Astrocyte (in vitro differentiated cells and primary cell): Measurements from ENCODE around the gene CTRB2. TPM values are rescaled to one million over a fixed set of nuclear protein-coding genes. Genes with fewer than 3 reads are reported as not detected.
A peak's percentile ranks its signal among the peaks of the same experiment; 100 is the strongest.

Experiments used
- DNase-seq: peaks from one replicate; pipeline ENCODE4 v3.0.0-alpha.2; 2010; ENCODE audit warnings: low read depth
- FAIRE-seq: peaks from 2 replicates; lab custom pipeline; 2011; peaks lifted over from hg19 to GRCh38; lab: Jason Lieb, UNC
- H2AFZ ChIP-seq: 2 replicates; pipeline ENCODE4 v1.6.0; 2012; ENCODE audit warnings: low read depth, low read length, inconsistent platforms
- H3K27ac ChIP-seq: 2 replicates; pipeline ENCODE4 v1.5.1; 2011; ENCODE audit warnings: low read depth, low read length, inconsistent platforms
- H3K27me3 ChIP-seq: 2 replicates; pipeline ENCODE4 v1.6.0; 2011; ENCODE audit warnings: low read length, inconsistent platforms; ENCODE audit not compliant: insufficient read depth
- H3K36me3 ChIP-seq: 2 replicates; pipeline ENCODE4 v1.5.1; 2011; ENCODE audit warnings: low read length, inconsistent platforms; ENCODE audit not compliant: insufficient read depth
- H3K4me1 ChIP-seq: 2 replicates; pipeline ENCODE4 v1.5.1; 2011; ENCODE audit warnings: low read length, inconsistent platforms; ENCODE audit not compliant: insufficient read depth
- H3K4me2 ChIP-seq: 2 replicates; pipeline ENCODE4 v1.6.0; 2012; ENCODE audit warnings: low read length, inconsistent platforms
- H3K4me3 ChIP-seq: 2 replicates; pipeline ENCODE4 v1.5.1; 2011; ENCODE audit warnings: low read depth, mild to moderate bottlenecking, low read length, inconsistent platforms; ENCODE audit not compliant: insufficient read depth
- H3K79me2 ChIP-seq: 2 replicates; pipeline ENCODE4 v1.6.0; 2012; ENCODE audit warnings: mild to moderate bottlenecking, low read length, inconsistent platforms; ENCODE audit not compliant: insufficient read depth
- H3K9ac ChIP-seq: 2 replicates; pipeline ENCODE4 v1.6.0; 2012; ENCODE audit warnings: mild to moderate bottlenecking, low read length, inconsistent platforms
- H3K9me3 ChIP-seq: 2 replicates; pipeline ENCODE4 v1.5.1; 2012; ENCODE audit warnings: low read depth, mild to moderate bottlenecking, low read length, inconsistent platforms; ENCODE audit not compliant: insufficient read depth
- H4K20me1 ChIP-seq: 2 replicates; pipeline ENCODE4 v1.6.0; 2012; ENCODE audit warnings: low read length, inconsistent platforms; ENCODE audit not compliant: insufficient read depth
- H3K27ac Mint-ChIP-seq: one replicate; pipeline ENCODE4 v1.8.0; 2021; ENCODE audit warnings: mild to moderate bottlenecking, mixed read lengths; ENCODE audit not compliant: unreplicated experiment
- H3K27me3 Mint-ChIP-seq: one replicate; pipeline ENCODE4 v1.8.0; 2021; ENCODE audit warnings: low read depth, mixed read lengths; ENCODE audit not compliant: unreplicated experiment
- H3K36me3 Mint-ChIP-seq: one replicate; pipeline ENCODE4 v1.8.0; 2021; ENCODE audit warnings: low read depth, mixed read lengths; ENCODE audit not compliant: unreplicated experiment
- H3K4me1 Mint-ChIP-seq: one replicate; pipeline ENCODE4 v1.8.0; 2021; ENCODE audit warnings: low read depth, mixed read lengths; ENCODE audit not compliant: unreplicated experiment
- H3K4me3 Mint-ChIP-seq: one replicate; pipeline ENCODE4 v1.8.0; 2021; ENCODE audit warnings: mild to moderate bottlenecking, moderate library complexity, mixed read lengths; ENCODE audit not compliant: unreplicated experiment
- H3K9me3 Mint-ChIP-seq: one replicate; pipeline ENCODE4 v1.8.0; 2021; ENCODE audit warnings: mild to moderate bottlenecking, mixed read lengths; ENCODE audit not compliant: unreplicated experiment
- EZH2 ChIP-seq: IDR thresholded peaks from 2 replicates; pipeline ENCODE4 v1.6.1; 2012; ENCODE audit warnings: mild to moderate bottlenecking, low read length, inconsistent platforms; ENCODE audit not compliant: insufficient read depth
- total RNA-seq: library from RNA; stranded (reverse); gene quantifications from 2 replicates; pipeline ENCODE4 v1.2.1, GENCODE V29; 2021
- TF ChIP-seq, protein P1 (sequence below): IDR thresholded peaks from 2 replicates; pipeline ENCODE4 v1.5.1; 2011; ENCODE audit warnings: low read depth, mild to moderate bottlenecking, inconsistent platforms, low read length, moderate library complexity; ENCODE audit not compliant: insufficient read depth

CTRB2 gene
- total RNA-seq, 1 donor from 2014 or later, result 0.43 TPM

- no peaks in the 10 kb centered on the region for H3K27me3 ChIP-seq
- FAIRE-seq, result no peak
- no peaks in the 10 kb centered on the region for H3K4me1 ChIP-seq
- H3K9ac ChIP-seq, result no peak overlapping the region
- Mint-ChIP-seq H3K27ac (peak overlapping the region; percentile 71), H3K4me3 (no peak overlapping the region), H3K27me3 (no peaks in the 10 kb centered on the region), H3K36me3 (peaks cover 2% of the 10 kb centered on the region), H3K9me3 (no peaks in the 10 kb centered on the region), H3K4me1 (peaks cover 20% of the 10 kb centered on the region)
- peaks cover 68% of the 10 kb centered on the region for H4K20me1 ChIP-seq
- H3K9me3 ChIP-seq, result no peaks in the 10 kb centered on the region
- no peak overlapping the region for H3K27ac ChIP-seq
- H2AFZ ChIP-seq, result no peak overlapping the region
- TF ChIP-seq EZH2, result no peak
- TF ChIP-seq, protein P1, sequence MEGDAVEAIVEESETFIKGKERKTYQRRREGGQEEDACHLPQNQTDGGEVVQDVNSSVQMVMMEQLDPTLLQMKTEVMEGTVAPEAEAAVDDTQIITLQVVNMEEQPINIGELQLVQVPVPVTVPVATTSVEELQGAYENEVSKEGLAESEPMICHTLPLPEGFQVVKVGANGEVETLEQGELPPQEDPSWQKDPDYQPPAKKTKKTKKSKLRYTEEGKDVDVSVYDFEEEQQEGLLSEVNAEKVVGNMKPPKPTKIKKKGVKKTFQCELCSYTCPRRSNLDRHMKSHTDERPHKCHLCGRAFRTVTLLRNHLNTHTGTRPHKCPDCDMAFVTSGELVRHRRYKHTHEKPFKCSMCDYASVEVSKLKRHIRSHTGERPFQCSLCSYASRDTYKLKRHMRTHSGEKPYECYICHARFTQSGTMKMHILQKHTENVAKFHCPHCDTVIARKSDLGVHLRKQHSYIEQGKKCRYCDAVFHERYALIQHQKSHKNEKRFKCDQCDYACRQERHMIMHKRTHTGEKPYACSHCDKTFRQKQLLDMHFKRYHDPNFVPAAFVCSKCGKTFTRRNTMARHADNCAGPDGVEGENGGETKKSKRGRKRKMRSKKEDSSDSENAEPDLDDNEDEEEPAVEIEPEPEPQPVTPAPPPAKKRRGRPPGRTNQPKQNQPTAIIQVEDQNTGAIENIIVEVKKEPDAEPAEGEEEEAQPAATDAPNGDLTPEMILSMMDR, result no peak
- peaks cover 33% of the 10 kb centered on the region for H3K79me2 ChIP-seq
- no peak for DNase-seq
- H3K36me3 ChIP-seq, result peaks cover 28% of the 10 kb centered on the region
- H3K4me2 ChIP-seq, result no peak overlapping the region
- no peak overlapping the region for H3K4me3 ChIP-seq
Measured at GRCh38 chr16:75228143-75228976, 21.4 kb upstream of the CTRB2 start.

- H3K4me3 ChIP-seq, result no peak overlapping the region
- H4K20me1 ChIP-seq, result peaks cover 60% of the 10 kb centered on the region
- no peaks in the 10 kb centered on the region for H3K4me1 ChIP-seq
- Mint-ChIP-seq H3K27ac (peak overlapping the region; percentile 71), H3K9me3 (no peaks in the 10 kb centered on the region), H3K4me1 (peaks cover 16% of the 10 kb centered on the region), H3K4me3 (no peak overlapping the region), H3K27me3 (no peaks in the 10 kb centered on the region), H3K36me3 (peaks cover 2% of the 10 kb centered on the region)
- no peaks in the 10 kb centered on the region for H3K9me3 ChIP-seq
- H3K79me2 ChIP-seq, result peaks cover 26% of the 10 kb centered on the region
- no peaks in the 10 kb centered on the region for H3K27me3 ChIP-seq
- no peak overlapping the region for H3K27ac ChIP-seq
- peaks cover 20% of the 10 kb centered on the region for H3K36me3 ChIP-seq
- H3K4me2 ChIP-seq, result no peak overlapping the region
- TF ChIP-seq, protein P1, result no peak
- DNase-seq (no peak), FAIRE-seq (no peak)
- no peak overlapping the region for H2AFZ ChIP-seq
- no peak overlapping the region for H3K9ac ChIP-seq
Measured at GRCh38 chr16:75227361-75228142, 20.6 kb upstream of the CTRB2 start.
